H1 (cell line): ENCODE measurements around the gene LFNG. TPM values are rescaled to one million over a fixed set of nuclear protein-coding genes. Genes with fewer than 3 reads are reported as not detected.
"Not testable (repeated sequence)": the region's sequence is repeated elsewhere in the genome, so short reads cannot be mapped to it uniquely, and the experiment has no call there.

ENCODE experiments used
- CTCF ChIA-PET: fragments of 300-600 bp; sonication (Branson Sonifier 250); formaldehyde crosslinking; loops from one replicate; lab custom pipeline; 2021; ENCODE audit not compliant: partially characterized antibody; lab: Charles Lee
- POLR2A ChIA-PET: fragments of 300-600 bp; sonication (Branson Sonifier 250); formaldehyde crosslinking; loops from one replicate; lab custom pipeline; 2021; ENCODE audit warnings: inconsistent platforms; ENCODE audit not compliant: partially characterized antibody; lab: Charles Lee
- DNase-seq, 2 experiments: peaks; one replicate each; pipeline versions ENCODE4 v3.0.0 to v3.0.0-alpha.2; 2010 to 2022; ENCODE audit warnings: low spot score in 2 of 2, low read depth in 1 of 2, mixed read lengths in 1 of 2
- FAIRE-seq: peaks from 2 replicates; lab custom pipeline; 2011; peaks lifted over from hg19 to GRCh38; lab: Jason Lieb, UNC
- H2AFZ ChIP-seq: 2 replicates; pipeline ENCODE4 v1.8.1; 2012; ENCODE audit warnings: low read length, inconsistent platforms
- H2AK5ac ChIP-seq: 2 replicates; pipeline ENCODE4 v1.6.1; 2013; ENCODE audit warnings: low read depth, low read length
- H2BK120ac ChIP-seq: replicated peaks from 2 replicates; pipeline ENCODE3; 2013; ENCODE audit warnings: low read depth, low read length, inconsistent platforms
- H2BK12ac ChIP-seq: 2 replicates; pipeline ENCODE4 v1.6.1; 2013; ENCODE audit warnings: low read depth, low read length
- H2BK15ac ChIP-seq: 2 replicates; pipeline ENCODE4 v1.6.1; 2013; ENCODE audit warnings: low read length
- H2BK20ac ChIP-seq: 2 replicates; pipeline ENCODE4 v1.6.1; 2013; ENCODE audit warnings: low read length
- H2BK5ac ChIP-seq: 2 replicates; pipeline ENCODE4 v1.6.1; 2013; ENCODE audit warnings: low read depth, low read length
- H3K14ac ChIP-seq: 2 replicates; pipeline ENCODE4 v1.6.1; 2013; ENCODE audit warnings: inconsistent platforms; ENCODE audit not compliant: insufficient read length
- H3K18ac ChIP-seq: 2 replicates; pipeline ENCODE4 v1.6.1; 2013; ENCODE audit warnings: low read length; ENCODE audit errors: extremely low read depth
- H3K23ac ChIP-seq: 2 replicates; pipeline ENCODE4 v1.6.1; 2013; ENCODE audit warnings: inconsistent platforms; ENCODE audit not compliant: insufficient read length
- H3K23me2 ChIP-seq: 2 replicates; pipeline ENCODE4 v1.6.1; 2013; ENCODE audit warnings: low read depth, low read length
- H3K27ac ChIP-seq: 2 replicates; pipeline ENCODE4 v1.6.1; 2011; ENCODE audit warnings: low read depth, low read length, inconsistent platforms
- H3K27me3 ChIP-seq, 4 experiments: replicated peaks in 1 of 4; 1 replicate in 1 of 4; 2 replicates in 3 of 4; pipeline versions ENCODE4 v1.6.1 to v1.8.1; 2011 to 2013; ENCODE audit warnings: low read length in 3 of 4, mild to moderate bottlenecking in 3 of 4, inconsistent platforms in 2 of 4, mixed read lengths in 2 of 4, moderate library complexity in 1 of 4; ENCODE audit not compliant: control insufficient read depth in 3 of 4, insufficient read depth in 3 of 4; ENCODE audit errors: extremely low read depth in 1 of 4
- H3K36me3 ChIP-seq, 4 experiments: 2 replicates each; pipeline versions ENCODE4 v1.6.1 to v1.8.1; 2011 to 2013; ENCODE audit warnings: mild to moderate bottlenecking in 4 of 4, low read length in 3 of 4, moderate library complexity in 2 of 4, control low read depth in 1 of 4, inconsistent platforms in 1 of 4; ENCODE audit not compliant: insufficient read depth in 4 of 4, control insufficient read depth in 2 of 4
- H3K4ac ChIP-seq: replicated peaks from 2 replicates; pipeline ENCODE3; 2013; ENCODE audit warnings: low read length, low read depth, mixed read lengths, inconsistent platforms; ENCODE audit not compliant: insufficient read length
- H3K4me1 ChIP-seq, 4 experiments: replicated peaks in 1 of 4; 1 replicate in 1 of 4; 2 replicates in 3 of 4; pipeline versions ENCODE4 v1.6.1 to v1.8.1; 2011 to 2013; ENCODE audit warnings: low read length in 3 of 4, inconsistent platforms in 2 of 4, mixed read lengths in 1 of 4; ENCODE audit not compliant: insufficient read depth in 4 of 4, control insufficient read depth in 3 of 4
- H3K4me2 ChIP-seq, 2 experiments: 2 replicates each; pipeline versions ENCODE4 v1.6.1 to v1.8.1; 2011 to 2013; ENCODE audit warnings: low read depth in 2 of 2, low read length in 2 of 2, control low read depth in 1 of 2, inconsistent platforms in 1 of 2, mild to moderate bottlenecking in 1 of 2; ENCODE audit not compliant: insufficient read depth in 1 of 2
- H3K4me3 ChIP-seq, 4 experiments: fragments of 200-600, 300-600 bp in 1 of 4; sonication (generic), shearing (Covaris generic), sonication (Bioruptor Twin) in 1 of 4; 2 replicates each; pipeline versions ENCODE4 v1.5.1 to v1.8.1; 2011 to 2016; ENCODE audit warnings: low read length in 4 of 4, low read depth in 3 of 4, control low read depth in 2 of 4, inconsistent platforms in 2 of 4, mild to moderate bottlenecking in 2 of 4, mixed read lengths in 1 of 4, moderate library complexity in 1 of 4; ENCODE audit not compliant: insufficient read depth in 2 of 4; ENCODE audit errors: extremely low read depth in 1 of 4
- H3K56ac ChIP-seq: replicated peaks from 2 replicates; pipeline ENCODE3; 2013; ENCODE audit warnings: low read depth, mild to moderate bottlenecking, mixed read lengths, low read length, inconsistent platforms; ENCODE audit not compliant: insufficient read length
- H3K79me1 ChIP-seq: 2 replicates; pipeline ENCODE4 v1.6.1; 2013; ENCODE audit warnings: low read depth, low read length, control low read depth
- H3K79me2 ChIP-seq, 2 experiments: 2 replicates each; pipeline versions ENCODE4 v1.6.1 to v1.8.1; 2012 to 2013; ENCODE audit warnings: low read length in 2 of 2, mild to moderate bottlenecking in 2 of 2, inconsistent platforms in 1 of 2; ENCODE audit not compliant: insufficient read depth in 2 of 2, control insufficient read depth in 1 of 2
- H3K9ac ChIP-seq, 4 experiments: replicated peaks in 1 of 4; 1 replicate in 1 of 4; 2 replicates in 3 of 4; pipeline versions ENCODE4 v1.6.1 to v1.8.1; 2011 to 2013; ENCODE audit warnings: low read depth in 3 of 4, low read length in 3 of 4, control low read depth in 2 of 4, mild to moderate bottlenecking in 2 of 4, moderate library complexity in 2 of 4, inconsistent platforms in 1 of 4; ENCODE audit errors: extremely low read depth in 1 of 4
- H3K9me3 ChIP-seq, 2 experiments: 2 replicates each; pipeline versions ENCODE4 v1.6.1 to v1.8.1; 2012 to 2013; ENCODE audit warnings: mild to moderate bottlenecking in 2 of 2, moderate library complexity in 2 of 2, control low read depth in 1 of 2, inconsistent platforms in 1 of 2, low read depth in 1 of 2, low read length in 1 of 2, mixed read lengths in 1 of 2; ENCODE audit not compliant: insufficient read depth in 2 of 2
- H4K20me1 ChIP-seq, 2 experiments: replicated peaks in 1 of 2; 2 replicates each; pipeline versions ENCODE3 to v1.8.1; 2011 to 2013; ENCODE audit warnings: inconsistent platforms in 2 of 2, low read length in 2 of 2, mild to moderate bottlenecking in 1 of 2; ENCODE audit not compliant: insufficient read depth in 2 of 2, control insufficient read depth in 1 of 2
- H4K5ac ChIP-seq: 2 replicates; pipeline ENCODE4 v1.6.1; 2013; ENCODE audit warnings: low read length, low read depth, mixed read lengths, inconsistent platforms; ENCODE audit not compliant: insufficient read length
- H4K8ac ChIP-seq: 2 replicates; pipeline ENCODE4 v1.8.0; 2013; ENCODE audit warnings: mild to moderate bottlenecking, moderate library complexity, low read length, inconsistent platforms; ENCODE audit not compliant: insufficient read depth; ENCODE audit errors: extremely low read depth
- H4K91ac ChIP-seq: replicated peaks from 2 replicates; pipeline ENCODE3; 2013; ENCODE audit warnings: low read length, mixed read lengths, inconsistent platforms; ENCODE audit not compliant: insufficient read length
- WGBS, 2 experiments: shearing (Covaris generic) in 1 of 2; methylation state at CpG; one replicate each; pipeline versions ENCODE4 v1.1.6 to v1.1.7; 2013 to 2015; ENCODE audit warnings: low lambda C conversion rate in 2 of 2, mixed read lengths in 2 of 2, inconsistent platforms in 1 of 2, low coverage in 1 of 2, missing lambda C conversion rate in 1 of 2; ENCODE audit not compliant: insufficient replicate concordance in 2 of 2, insufficient coverage in 1 of 2, insufficient read length in 1 of 2; ENCODE audit errors: extremely low coverage in 1 of 2, missing lambda C conversion rate in 1 of 2; 5-methylcytosine and 5-hydroxymethylcytosine counted together
- polyA plus RNA-seq, 7 experiments: library from polyadenylated mRNA; depleted of rRNA in 3 of 7; stranded (reverse) in 5 of 7; unstranded in 2 of 7; fragments of >200 nt in 5 of 7; fragments of 200-250 nt in 2 of 7; gene quantifications; 1 replicate in 5 of 7; 2 replicates in 1 of 7; 4 replicates in 1 of 7; pipeline versions ENCODE4 v1.2.1 to v1.2.3, GENCODE V29; 2011 to 2013; ENCODE audit warnings: missing spikeins in 2 of 7, mixed read lengths in 2 of 7
- total RNA-seq: library from RNA; stranded (reverse); fragmentation: NEBNext Ultra II Directional; extraction: Animal tissue kit (Norgen Biotek cat#: 25700); gene quantifications from 2 replicates; pipeline ENCODE4 v1.2.1, GENCODE V29; 2021

The LFNG gene
- total and polyA plus RNA-seq, 2 of the 8 experiments (the other 6 are each of a cell fraction or from before 2014, with no cell fraction given), result 31.6 to 35.6 TPM

GRCh38 chr7:2563955-2564354, 44.4 kb downstream of the LFNG start:
- H4K5ac ChIP-seq, H4K8ac ChIP-seq, POLR2A ChIA-PET, H3K4ac ChIP-seq, H2BK20ac ChIP-seq, H3K14ac ChIP-seq, H3K79me1 ChIP-seq, H3K27me3 ChIP-seq, H3K9me3 ChIP-seq, H3K56ac ChIP-seq, H2AK5ac ChIP-seq, H3K36me3 ChIP-seq, FAIRE-seq, H2BK15ac ChIP-seq, H3K79me2 ChIP-seq, H4K20me1 ChIP-seq, H3K4me2 ChIP-seq, DNase-seq, H3K23me2 ChIP-seq, H2AFZ ChIP-seq, H3K18ac ChIP-seq, H3K27ac ChIP-seq, H2BK120ac ChIP-seq, H3K4me1 ChIP-seq, H2BK5ac ChIP-seq, H4K91ac ChIP-seq, H3K23ac ChIP-seq, H2BK12ac ChIP-seq, H3K9ac ChIP-seq, H3K4me3 ChIP-seq: not testable (repeated sequence)
- WGBS, 2 experiments, result 88% methylated on average over 3 of the region's 3 CpGs; no CpG with 5 or more reads in 1 of the 2 experiments
- CTCF ChIA-PET, result interaction anchor here (1.0 to 1.9 kb wide), 4 partner anchors 32 to 117 kb away, joined by 3 to 6 read pairs (median 4); no protein-coding TSS in a partner anchor
